HEK293 (cell line): ENCODE results near the gene FOXN4.

Source experiments
- CTCF ChIP-seq: fragments of 450-650 bp; formaldehyde crosslinking; IDR thresholded peaks from 2 replicates; pipeline ENCODE4 v1.5.1; 2016; ENCODE audit warnings: missing biosample characterization, missing genetic modification characterization
- PRDM1 ChIP-seq: fragments of 450-650 bp; formaldehyde crosslinking; IDR thresholded peaks from 2 replicates; pipeline ENCODE4; 2016; ENCODE audit warnings: missing biosample characterization, missing genetic modification characterization
- ZNF311 ChIP-seq: fragments of 450-650 bp; formaldehyde crosslinking; IDR thresholded peaks from 2 replicates; pipeline ENCODE4 v1.5.1; 2017; ENCODE audit warnings: missing biosample characterization, missing genetic modification characterization, borderline replicate concordance

DNA sequence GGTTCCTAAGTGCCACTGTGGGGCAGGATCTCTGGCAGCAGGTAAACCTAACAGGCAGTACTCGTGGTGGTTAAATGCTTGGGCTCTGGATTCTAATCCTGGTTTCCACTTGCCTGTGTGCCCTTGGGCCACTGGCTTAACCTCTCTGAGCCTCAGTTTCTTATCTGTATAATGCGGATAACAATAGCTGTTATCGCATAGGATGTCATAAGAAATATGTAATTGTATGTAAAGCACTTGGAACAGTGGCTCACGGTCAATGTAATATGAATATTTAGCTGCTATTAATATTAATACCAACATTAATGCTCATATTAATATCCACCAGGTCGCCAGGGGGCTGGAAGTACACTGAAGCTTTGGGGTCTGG, 16.8 kb downstream of the FOXN4 start:
- TF ChIP-seq CTCF (tag by site-specific recombination) (no peak), PRDM1 (tag by site-specific recombination) (no peak), ZNF311 (no peak)
